Calu3 (cell line): ENCODE results near the gene PCSK6. TPM values are rescaled to one million over a fixed set of nuclear protein-coding genes. Genes with fewer than 3 reads are reported as not detected.

Source experiments
- BruUV-seq: library from RNA; stranded (reverse); fragments of 400-500 nt; replicated peaks from 2 replicates; lab custom pipeline; 2021; lab: Mats Ljungman, UMichigan
- CTCF ChIA-PET: fragments of 300-600 bp; sonication (Branson Sonifier 250); formaldehyde crosslinking; loops from one replicate; lab custom pipeline; 2022; ENCODE audit warnings: antibody characterized with exemption; lab: Charles Lee
- DNase-seq: peaks from one replicate; pipeline ENCODE4 v3.0.0; 2022
- H3K27ac Mint-ChIP-seq: one replicate; pipeline ENCODE4 v1.8.0; 2022; ENCODE audit warnings: mixed read lengths; ENCODE audit not compliant: unreplicated experiment
- H3K27me3 Mint-ChIP-seq: one replicate; pipeline ENCODE4 v1.8.0; 2022; ENCODE audit warnings: mixed read lengths; ENCODE audit not compliant: unreplicated experiment
- H3K36me3 Mint-ChIP-seq: one replicate; pipeline ENCODE4 v1.8.0; 2022; ENCODE audit warnings: mild to moderate bottlenecking, moderate library complexity, mixed read lengths; ENCODE audit not compliant: insufficient read depth, unreplicated experiment
- H3K4me1 Mint-ChIP-seq: one replicate; pipeline ENCODE4 v1.8.0; 2022; ENCODE audit warnings: mild to moderate bottlenecking, low read depth, mixed read lengths; ENCODE audit not compliant: unreplicated experiment
- H3K4me3 Mint-ChIP-seq: one replicate; pipeline ENCODE4 v1.8.0; 2022; ENCODE audit warnings: mild to moderate bottlenecking, low read depth, moderate library complexity, mixed read lengths; ENCODE audit not compliant: unreplicated experiment
- H3K9me3 Mint-ChIP-seq: one replicate; pipeline ENCODE4 v1.8.0; 2022; ENCODE audit warnings: low read depth, mixed read lengths; ENCODE audit not compliant: unreplicated experiment
- CTCF ChIP-seq: fragments of 200-600 bp; IDR thresholded peaks from one replicate; pipeline ENCODE4 v1.8.0; 2022; ENCODE audit warnings: antibody characterized with exemption; ENCODE audit not compliant: unreplicated experiment
- intact Hi-C: fragments of 100-400 bp; cut with micrococcal nuclease; formaldehyde crosslinking; loops from one replicate; pipeline ENCODE4 v1.10.0; 2022; ENCODE audit not compliant: unreplicated experiment
- total RNA-seq: library from RNA; stranded (reverse); gene quantifications from 2 replicates; pipeline ENCODE4 v1.2.3, GENCODE V29; 2022

Gene PCSK6
- total RNA-seq, 1 experiment from 2014 or later: 5.1 TPM

- Mint-ChIP-seq H3K27ac (no peak overlapping the region), H3K9me3 (no peaks in the 10 kb centered on the region), H3K36me3 (no peaks in the 10 kb centered on the region), H3K4me3 (no peak overlapping the region), H3K27me3 (peaks cover 32% of the 10 kb centered on the region), H3K4me1 (no peaks in the 10 kb centered on the region)
- BruUV-seq: no TSS peak
- intact Hi-C loops: no loop called here
- CTCF ChIA-PET: interaction anchor here (0.7 kb wide), 1 partner anchor 963 kb away, joined by 8 read pairs; no protein-coding TSS in a partner anchor
- no peak for DNase-seq
- TF ChIP-seq CTCF: no peak
These were observed 127.1 kb downstream of the PCSK6 start for GRCh38 chr15:101362359-101362758.

DNA sequence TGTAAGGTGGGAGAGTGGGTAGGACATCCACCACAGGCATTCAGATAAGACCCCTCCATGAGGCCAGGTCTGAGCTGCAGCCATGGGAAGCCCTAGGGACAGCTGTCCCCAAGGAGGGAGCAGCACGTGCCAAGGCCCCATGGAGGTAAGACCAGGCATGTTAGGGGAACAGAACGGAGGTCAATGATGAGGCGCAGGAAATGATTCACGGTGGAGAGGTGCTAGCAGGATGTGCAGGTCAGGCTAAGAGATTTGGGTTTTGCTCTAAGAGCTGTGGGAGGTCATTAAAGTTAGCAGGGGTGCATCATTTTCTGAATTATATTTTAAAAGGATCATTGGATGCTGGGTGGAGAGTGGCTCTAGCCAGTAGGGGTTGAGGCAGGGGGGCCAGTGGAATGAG lies 128.1 kb downstream of the PCSK6 start:
- H3K27me3 Mint-ChIP-seq: peaks cover 32% of the 10 kb centered on the region
- intact Hi-C loops: no loop called here
- H3K9me3 Mint-ChIP-seq: no peaks in the 10 kb centered on the region
- no peak for TF ChIP-seq CTCF
- H3K27ac Mint-ChIP-seq: no peak overlapping the region
- DNase-seq: no peak
- no peaks in the 10 kb centered on the region for H3K36me3 Mint-ChIP-seq
- CTCF ChIA-PET: no interaction called here
- no peaks in the 10 kb centered on the region for H3K4me1 Mint-ChIP-seq
- BruUV-seq: no TSS peak
- H3K4me3 Mint-ChIP-seq: no peak overlapping the region

- intact Hi-C loops: no loop called here
- BruUV-seq: no TSS peak
- H3K4me1 Mint-ChIP-seq: no peaks in the 10 kb centered on the region
- TF ChIP-seq CTCF: no peak
- no peaks in the 10 kb centered on the region for H3K9me3 Mint-ChIP-seq
- CTCF ChIA-PET: interaction anchor here (1.3 kb wide), 1 partner anchor 11 kb away, joined by 4 read pairs; no protein-coding TSS in a partner anchor
- H3K4me3 Mint-ChIP-seq: no peak overlapping the region
- H3K27ac Mint-ChIP-seq: no peak overlapping the region
- no peaks in the 10 kb centered on the region for H3K36me3 Mint-ChIP-seq
- no peak for DNase-seq
- peaks cover 36% of the 10 kb centered on the region for H3K27me3 Mint-ChIP-seq
These were observed 130.1 kb downstream of the PCSK6 start for GRCh38 chr15:101359365-101359947.

- DNase-seq: no peak
- intact Hi-C loops: no loop called here
- no peaks in the 10 kb centered on the region for H3K36me3 Mint-ChIP-seq
- CTCF ChIA-PET: interaction anchor here (1.3 kb wide), 1 partner anchor 10 kb away, joined by 4 read pairs; no protein-coding TSS in a partner anchor
- H3K9me3 Mint-ChIP-seq: no peaks in the 10 kb centered on the region
- TF ChIP-seq CTCF: no peak
- H3K4me1 Mint-ChIP-seq: no peaks in the 10 kb centered on the region
- BruUV-seq: no TSS peak
- H3K4me3 Mint-ChIP-seq: no peak overlapping the region
- no peak overlapping the region for H3K27ac Mint-ChIP-seq
- peaks cover 41% of the 10 kb centered on the region for H3K27me3 Mint-ChIP-seq
These were observed 130.6 kb downstream of the PCSK6 start for GRCh38 chr15:101358895-101359294.
